Upper lobe of left lung (tissue), 6 donors: ENCODE measurements around the gene SLC25A17. TPM values are rescaled to one million over a fixed set of nuclear protein-coding genes. Genes with fewer than 3 reads are reported as not detected.
"Not testable (repeated sequence)": the region's sequence is repeated elsewhere in the genome, so short reads cannot be mapped to it uniquely, and the experiment has no call there.

Experiments used
- ATAC-seq, 2 donors: fragments of 200-7000 bp; cut with Tn5 transposase; one replicate each; pipeline ENCODE4 v1.9.1; 2022; ENCODE audit warnings: mild to moderate bottlenecking in 2 of 2, moderate library complexity in 2 of 2; ENCODE audit not compliant: low FRiP score in 2 of 2
- DNase-seq, 2 donors: peaks; one replicate each; pipeline ENCODE4 v3.0.0-alpha.2; 2019 to 2020
- H3K27ac ChIP-seq, 4 donors: fragments of 200-600 bp; sonication (generic); one replicate each; pipeline ENCODE4 v1.5.1; 2016 to 2019
- H3K27me3 ChIP-seq, 4 donors: fragments of 200-600 bp; sonication (generic); one replicate each; pipeline ENCODE4 v1.5.1; 2017 to 2019
- H3K36me3 ChIP-seq, 4 donors: fragments of 200-600 bp; sonication (generic); one replicate each; pipeline ENCODE4 v1.5.1; 2016 to 2019
- H3K4me1 ChIP-seq, 4 donors: fragments of 200-600 bp; sonication (generic); one replicate each; pipeline ENCODE4 v1.5.1; 2018 to 2019
- H3K4me3 ChIP-seq, 4 donors: fragments of 200-600 bp; sonication (generic); one replicate each; pipeline ENCODE4 v1.5.1; 2017 to 2019; ENCODE audit warnings: mild to moderate bottlenecking in 2 of 4, moderate library complexity in 1 of 4
- H3K9me3 ChIP-seq, 4 donors: fragments of 200-600 bp; sonication (generic); one replicate each; pipeline ENCODE4 v1.5.1; 2018 to 2019
- EP300 ChIP-seq, 4 donors: sonication (generic); formaldehyde crosslinking; IDR thresholded peaks; one replicate each; pipeline ENCODE4 v1.5.1; 2017; ENCODE audit warnings: antibody characterized with exemption in 4 of 4, control low read depth in 2 of 4
- POLR2A ChIP-seq, 4 donors: fragments of 450-650 bp; IDR thresholded peaks; one replicate each; pipeline ENCODE4 v1.5.1; 2016 to 2017; ENCODE audit warnings: antibody characterized with exemption in 4 of 4, mild to moderate bottlenecking in 2 of 4
- POLR2AphosphoS5 ChIP-seq, 2 donors: sonication (generic); formaldehyde crosslinking; IDR thresholded peaks; one replicate each; pipeline ENCODE4 v1.5.1; 2017; ENCODE audit warnings: antibody characterized with exemption in 2 of 2
- WGBS, 2 donors: methylation state at CpG; one replicate each; pipeline ENCODE4 v1.1.5; 2017 to 2018; 5-methylcytosine and 5-hydroxymethylcytosine counted together
- total RNA-seq, 6 donors: library from RNA; depleted of rRNA in 4 of 6; stranded (reverse); fragments of >200 nt in 4 of 6; gene quantifications; one replicate each; pipeline versions ENCODE4 v1.1.0 to v1.2.1, GENCODE V29; 2016 to 2021
- TF ChIP-seq, protein P1 (sequence below), 6 experiments: fragments of 450-650 bp in 4 of 6; fragments of 200-600 bp in 2 of 6; sonication (generic) in 2 of 6; IDR thresholded peaks; one replicate each; pipeline ENCODE4 v1.5.1; 2016 to 2019; ENCODE audit warnings: antibody characterized with exemption in 6 of 6
- donor health status: DM: no; HTN: no; CAD: no; lungs with moderate emphysema.
- donor health status: DM: no; HTN: yes; CAD: no; lungs with severe emphysema.

Gene SLC25A17
- total RNA-seq, 6 donors from 2014 or later = 7.3 to 21.0 (median 14.3) TPM

DNA sequence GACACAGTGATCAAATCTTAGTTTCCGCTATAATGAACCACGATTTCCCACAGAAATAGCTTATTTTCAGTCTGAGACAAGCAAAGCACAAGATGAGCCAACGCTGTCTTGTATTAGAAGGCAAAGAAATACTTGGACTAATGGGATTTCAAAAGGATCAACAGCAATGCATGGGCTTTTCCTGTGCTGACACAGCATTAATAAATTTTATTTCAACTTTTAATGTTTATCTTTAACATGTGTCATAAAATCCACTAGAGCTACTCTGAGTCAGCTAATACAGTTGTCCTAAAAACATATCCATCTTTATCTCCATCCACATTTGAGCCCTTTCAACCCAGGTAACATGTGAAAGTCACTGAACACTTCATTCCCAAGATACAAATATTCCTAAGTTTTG, 15.5 kb upstream of the SLC25A17 start:
- TF ChIP-seq POLR2A (IDR thresholded peaks at IDR 0.05) (no peak), POLR2AphosphoS5 (IDR thresholded peaks at IDR 0.05) (no peak), EP300 (IDR thresholded peaks at IDR 0.05) (no peak)
- TF ChIP-seq, protein P1, sequence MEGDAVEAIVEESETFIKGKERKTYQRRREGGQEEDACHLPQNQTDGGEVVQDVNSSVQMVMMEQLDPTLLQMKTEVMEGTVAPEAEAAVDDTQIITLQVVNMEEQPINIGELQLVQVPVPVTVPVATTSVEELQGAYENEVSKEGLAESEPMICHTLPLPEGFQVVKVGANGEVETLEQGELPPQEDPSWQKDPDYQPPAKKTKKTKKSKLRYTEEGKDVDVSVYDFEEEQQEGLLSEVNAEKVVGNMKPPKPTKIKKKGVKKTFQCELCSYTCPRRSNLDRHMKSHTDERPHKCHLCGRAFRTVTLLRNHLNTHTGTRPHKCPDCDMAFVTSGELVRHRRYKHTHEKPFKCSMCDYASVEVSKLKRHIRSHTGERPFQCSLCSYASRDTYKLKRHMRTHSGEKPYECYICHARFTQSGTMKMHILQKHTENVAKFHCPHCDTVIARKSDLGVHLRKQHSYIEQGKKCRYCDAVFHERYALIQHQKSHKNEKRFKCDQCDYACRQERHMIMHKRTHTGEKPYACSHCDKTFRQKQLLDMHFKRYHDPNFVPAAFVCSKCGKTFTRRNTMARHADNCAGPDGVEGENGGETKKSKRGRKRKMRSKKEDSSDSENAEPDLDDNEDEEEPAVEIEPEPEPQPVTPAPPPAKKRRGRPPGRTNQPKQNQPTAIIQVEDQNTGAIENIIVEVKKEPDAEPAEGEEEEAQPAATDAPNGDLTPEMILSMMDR (IDR thresholded peaks at IDR 0.05) = no peak
- no peak overlapping the region for H3K27ac ChIP-seq
- no peaks in the 10 kb centered on the region for H3K4me1 ChIP-seq
- H3K4me3 ChIP-seq = no peak overlapping the region
- no peak for DNase-seq
- H3K27me3 ChIP-seq = no peaks in the 10 kb centered on the region
- ATAC-seq = no peak
- H3K36me3 ChIP-seq = peaks cover 22 to 97% (median 59%) of the 10 kb centered on the region in 4 donors
- H3K9me3 ChIP-seq = no peaks in the 10 kb centered on the region
- 93 to 99% methylated on average over 3 of the region's 3 CpGs for WGBS, 2 donors

DNA sequence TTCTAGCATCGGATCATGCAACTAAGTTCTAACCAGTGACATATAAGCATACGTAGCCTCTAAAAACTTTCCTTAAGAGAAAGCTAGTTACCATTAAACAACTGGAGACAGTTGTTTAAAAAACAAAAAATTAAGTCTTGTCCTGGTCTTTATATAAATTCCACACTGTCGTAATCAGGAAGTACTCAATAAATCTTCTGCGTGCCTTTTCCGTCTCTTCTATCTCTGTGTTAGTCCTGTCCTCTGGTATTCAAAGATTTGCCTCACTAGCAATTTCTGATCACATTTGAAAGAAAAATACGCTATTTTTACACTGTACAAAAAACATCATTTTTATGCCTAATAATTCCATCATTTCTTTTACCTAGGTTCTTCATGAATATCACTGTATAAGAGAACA, 10.0 kb upstream of the SLC25A17 start:
- Histone ChIP-seq H3K9me3 (no peaks in the 10 kb centered on the region), H3K27ac (peak overlapping the region in 1 of 4 donors; percentile 1), H3K27me3 (no peaks in the 10 kb centered on the region), H3K4me1 (no peaks in the 10 kb centered on the region), H3K4me3 (no peak overlapping the region), H3K36me3 (peaks cover 16 to 87% (median 46%) of the 10 kb centered on the region in 4 donors)
- WGBS, 2 donors = 69 to 71% methylated on average over 6 of the region's 6 CpGs
- ATAC-seq (no peak), DNase-seq (no peak)
- TF ChIP-seq POLR2AphosphoS5 (IDR thresholded peaks at IDR 0.05) = no peak
- TF ChIP-seq, protein P1 (IDR thresholded peaks at IDR 0.05) = no peak
- no peak for TF ChIP-seq POLR2A (IDR thresholded peaks at IDR 0.05)
- TF ChIP-seq EP300 (IDR thresholded peaks at IDR 0.05) = no peak

DNA sequence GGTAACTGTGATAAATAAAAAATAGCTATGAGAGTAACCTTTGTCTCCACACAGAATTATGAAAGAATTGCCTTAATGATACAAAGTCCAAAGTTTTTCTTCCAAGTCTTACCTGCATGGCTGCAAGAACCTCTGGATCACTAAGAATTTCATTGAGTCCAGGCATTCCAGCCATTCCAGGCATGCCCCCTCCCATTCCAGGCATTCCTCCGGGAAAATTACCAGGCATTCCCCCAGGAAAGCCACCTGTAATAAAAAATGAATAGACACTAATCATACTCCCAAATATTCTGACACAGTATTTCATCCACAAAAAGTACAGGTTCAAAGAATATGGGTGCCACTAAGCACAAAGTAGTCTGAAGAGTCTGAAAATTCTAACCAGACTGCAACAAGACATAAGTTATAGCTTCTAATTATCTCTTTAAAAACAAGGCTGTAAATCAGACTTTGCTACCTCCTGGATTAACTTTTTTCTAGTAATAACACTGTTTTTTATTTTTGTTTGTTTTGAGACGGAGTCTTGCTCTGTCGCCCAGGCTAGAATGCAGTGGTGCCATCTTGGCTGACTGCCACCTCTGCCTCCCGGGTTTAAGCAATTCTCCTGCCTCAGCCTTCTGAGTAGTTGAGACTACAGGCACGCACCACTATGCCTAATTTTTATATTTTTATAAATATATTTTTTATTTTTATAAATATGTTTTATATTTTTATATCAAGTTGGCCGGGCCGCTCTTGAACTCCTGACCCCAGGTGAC, 8.0 kb upstream of the SLC25A17 start:
- H3K36me3 ChIP-seq = peaks cover 8 to 81% (median 39%) of the 10 kb centered on the region in 4 donors
- TF ChIP-seq EP300 (IDR thresholded peaks at IDR 0.05) = no peak
- no peak for TF ChIP-seq POLR2A (IDR thresholded peaks at IDR 0.05)
- TF ChIP-seq POLR2AphosphoS5 (IDR thresholded peaks at IDR 0.05) = no peak
- TF ChIP-seq, protein P1 (IDR thresholded peaks at IDR 0.05) = no peak
- ATAC-seq (no peak), DNase-seq (no peak)
- no peak overlapping the region for H3K4me3 ChIP-seq
- H3K27ac ChIP-seq = no peak overlapping the region
- H3K4me1 ChIP-seq = no peaks in the 10 kb centered on the region
- H3K9me3 ChIP-seq = no peaks in the 10 kb centered on the region
- H3K27me3 ChIP-seq = no peaks in the 10 kb centered on the region
- WGBS, 2 donors = 82 to 87% methylated on average over 7 of the region's 7 CpGs

- H3K4me3 ChIP-seq, H3K4me1 ChIP-seq, H3K27me3 ChIP-seq, H3K9me3 ChIP-seq, ATAC-seq, H3K27ac ChIP-seq, DNase-seq: not testable (repeated sequence)
- 94 to 100% methylated on average over 1 to 2 of the region's 2 CpGs for WGBS, 2 donors
- peaks cover 5 to 72% (median 31%) of the 10 kb centered on the region in 4 donors for H3K36me3 ChIP-seq
These were observed 7.1 kb upstream of the SLC25A17 start for GRCh38 chr22:40826292-40826691.

DNA sequence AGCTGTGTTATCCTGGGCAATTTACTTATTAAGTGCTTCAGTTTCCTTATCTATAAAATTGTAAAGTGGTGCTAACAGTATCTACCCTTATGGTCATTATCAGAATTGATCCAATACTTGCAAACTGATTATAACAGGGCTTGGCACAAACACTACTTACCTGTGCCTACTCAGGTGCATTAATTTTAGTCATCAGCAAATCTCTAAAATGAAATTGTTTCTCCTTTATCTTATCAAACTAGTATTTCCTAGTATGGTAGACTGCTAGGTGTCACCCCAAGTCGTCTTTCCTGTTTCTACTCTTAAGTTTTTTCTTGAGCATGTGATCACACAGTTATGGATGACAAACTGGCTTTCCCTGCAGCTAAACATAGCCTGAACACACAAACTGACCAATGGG, 4.3 kb upstream of the SLC25A17 start:
- Histone ChIP-seq H3K4me1 (peaks cover 4 to 17% (median 8%) of the 10 kb centered on the region in 4 donors), H3K27me3 (no peaks in the 10 kb centered on the region), H3K4me3 (no peak overlapping the region), H3K27ac (no peak overlapping the region), H3K9me3 (no peaks in the 10 kb centered on the region), H3K36me3 (peaks cover 0 to 43% (median 16%) of the 10 kb centered on the region in 4 donors)
- ATAC-seq (no peak), DNase-seq (no peak)
- 70 to 75% methylated on average over 1 of the region's 1 CpG for WGBS, 2 donors
- no peak for TF ChIP-seq POLR2AphosphoS5 (IDR thresholded peaks at IDR 0.05)
- TF ChIP-seq POLR2A (IDR thresholded peaks at IDR 0.05) = no peak
- no peak for TF ChIP-seq EP300 (IDR thresholded peaks at IDR 0.05)
- TF ChIP-seq, protein P1 (IDR thresholded peaks at IDR 0.05) = no peak
